GM23338 (cell line): ENCODE data around the gene ZNF446. TPM values are rescaled to one million over a fixed set of nuclear protein-coding genes. Genes with fewer than 3 reads are reported as not detected.

Experiments used
- ATAC-seq: fragments of 200-7000 bp; cut with Tn5 transposase; 3 replicates; pipeline ENCODE4 v1.9.1; 2020
- DNase-seq: peaks from one replicate; pipeline ENCODE4 v3.0.0-alpha.2; 2015; ENCODE audit warnings: low spot score
- H2AFZ ChIP-seq: fragments of 200-600 bp; sonication (generic); 2 replicates; pipeline ENCODE4 v1.8.0; 2016; ENCODE audit warnings: antibody characterized with exemption, mild to moderate bottlenecking, moderate library complexity
- H3F3A ChIP-seq: fragments of 200-600 bp; sonication (generic); replicated peaks from 2 replicates; pipeline ENCODE4 v1.8.0; 2017; ENCODE audit warnings: antibody characterized with exemption, mixed run types, low read depth
- H3K27ac ChIP-seq: fragments of 200-600 bp; sonication (generic); 2 replicates; pipeline ENCODE4 v1.6.1; 2016; ENCODE audit warnings: low read depth
- H3K27me3 ChIP-seq: fragments of 200-600 bp; sonication (generic); 2 replicates; pipeline ENCODE4 v1.8.0; 2016; ENCODE audit warnings: mild to moderate bottlenecking, mixed run types, moderate library complexity; ENCODE audit not compliant: insufficient read depth
- H3K36me3 ChIP-seq: fragments of 200-600 bp; sonication (generic); 2 replicates; pipeline ENCODE4 v1.8.0; 2016; ENCODE audit warnings: mild to moderate bottlenecking; ENCODE audit not compliant: insufficient read depth
- H3K4me1 ChIP-seq: fragments of 200-600 bp; sonication (generic); 2 replicates; pipeline ENCODE4 v1.8.0; 2016; ENCODE audit warnings: mild to moderate bottlenecking, moderate library complexity; ENCODE audit not compliant: insufficient read depth
- H3K4me2 ChIP-seq: fragments of 200-600 bp; sonication (generic); 2 replicates; pipeline ENCODE4 v1.7.1; 2017; ENCODE audit warnings: mixed run types
- H3K4me3 ChIP-seq: fragments of 200-600 bp; sonication (generic); 2 replicates; pipeline ENCODE4 v1.6.1; 2016; ENCODE audit warnings: mixed run types
- H3K79me2 ChIP-seq: fragments of 200-600 bp; sonication (generic); replicated peaks from 2 replicates; pipeline ENCODE4 v1.8.0; 2017; ENCODE audit warnings: mild to moderate bottlenecking; ENCODE audit not compliant: insufficient read depth
- H3K9me2 ChIP-seq: fragments of 200-600 bp; sonication (generic); 2 replicates; pipeline ENCODE4 v1.8.0; 2017; ENCODE audit not compliant: insufficient read depth
- H4K20me1 ChIP-seq: fragments of 200-600 bp; sonication (generic); replicated peaks from 2 replicates; pipeline ENCODE4 v1.8.0; 2017; ENCODE audit warnings: mild to moderate bottlenecking; ENCODE audit not compliant: insufficient read depth
- H3K27ac Mint-ChIP-seq: 2 replicates; pipeline ENCODE4 v1.8.0; 2020; ENCODE audit warnings: inconsistent platforms, mild to moderate bottlenecking, moderate library complexity, mixed read lengths
- H3K27me3 Mint-ChIP-seq: 3 replicates; pipeline ENCODE4 v1.8.0; 2022; ENCODE audit warnings: low read depth, mild to moderate bottlenecking, moderate library complexity, mixed read lengths, inconsistent platforms; ENCODE audit not compliant: insufficient read depth, poor library complexity
- H3K36me3 Mint-ChIP-seq: 3 replicates; pipeline ENCODE4 v1.8.0; 2021; ENCODE audit warnings: low read depth, mild to moderate bottlenecking, inconsistent platforms, moderate library complexity, mixed read lengths
- H3K4me1 Mint-ChIP-seq: 3 replicates; pipeline ENCODE4 v1.8.0; 2020; ENCODE audit warnings: mild to moderate bottlenecking, inconsistent platforms, mixed read lengths
- H3K4me3 Mint-ChIP-seq: 3 replicates; pipeline ENCODE4 v1.8.0; 2021; ENCODE audit warnings: moderate library complexity, mild to moderate bottlenecking, inconsistent platforms, mixed read lengths
- H3K9me3 Mint-ChIP-seq: 3 replicates; pipeline ENCODE4 v1.8.0; 2020; ENCODE audit warnings: moderate library complexity, mild to moderate bottlenecking, inconsistent platforms, mixed read lengths
- CREB1 ChIP-seq: fragments of 250-450 bp; sonication (Bioruptor Pico); IDR thresholded peaks from 2 replicates; pipeline ENCODE4 v1.5.0; 2020; ENCODE audit warnings: low read depth, mild to moderate bottlenecking, moderate library complexity
- EZH2 ChIP-seq: fragments of 200-600 bp; sonication (generic); IDR thresholded peaks from one replicate; pipeline ENCODE4 v1.8.0; 2017; ENCODE audit warnings: antibody characterized with exemption, mild to moderate bottlenecking, low read depth; ENCODE audit not compliant: unreplicated experiment
- EZH2phosphoT487 ChIP-seq: fragments of 200-600 bp; sonication (generic); IDR thresholded peaks from one replicate; pipeline ENCODE4 v1.8.1; 2018; ENCODE audit warnings: antibody characterized with exemption; ENCODE audit not compliant: unreplicated experiment
- JUNB ChIP-seq: IDR thresholded peaks from one replicate; pipeline ENCODE4 v1.6.1; 2016; ENCODE audit warnings: antibody characterized with exemption; ENCODE audit not compliant: unreplicated experiment
- NANOG ChIP-seq: IDR thresholded peaks from 2 replicates; pipeline ENCODE4 v1.6.1; 2016; ENCODE audit warnings: antibody characterized with exemption, borderline replicate concordance
- POLR2AphosphoS5 ChIP-seq: IDR thresholded peaks from 2 replicates; pipeline ENCODE4 v1.6.1; 2016; ENCODE audit warnings: antibody characterized with exemption, low read depth
- STAT1 ChIP-seq: IDR thresholded peaks from one replicate; pipeline ENCODE4 v1.6.1; 2016; ENCODE audit warnings: antibody characterized with exemption; ENCODE audit not compliant: unreplicated experiment
- ZNF114 ChIP-seq: fragments of 250-450 bp; sonication (Bioruptor Pico); IDR thresholded peaks from 2 replicates; pipeline ENCODE4 v1.5.0; 2020; ENCODE audit warnings: mild to moderate bottlenecking, moderate library complexity
- ZNF331 ChIP-seq: fragments of 250-450 bp; sonication (Bioruptor Pico); IDR thresholded peaks from 2 replicates; pipeline ENCODE4 v1.5.0; 2020; ENCODE audit warnings: low read depth, mild to moderate bottlenecking, moderate library complexity
- polyA plus RNA-seq: library from polyadenylated mRNA; unstranded; fragments of >200 nt; fragmentation: Nextera tagmentation; extraction: Ambion mirVana; gene quantifications from 2 replicates; pipeline ENCODE4 v1.2.1, GENCODE V29; 2016
- total RNA-seq: library from RNA; depleted of rRNA; stranded (reverse); fragments of >200 nt; shearing (Covaris generic); gene quantifications from 2 replicates; pipeline ENCODE4 v1.2.3, GENCODE V29; 2014
- TF ChIP-seq, protein P1 (sequence below), 2 experiments: fragments of 200-600 bp in 1 of 2; sonication (generic) in 1 of 2; conservative IDR thresholded peaks; 2 replicates each; pipeline versions ENCODE4 v1.5.1 to v1.6.1; 2016 to 2017; ENCODE audit warnings: antibody characterized with exemption in 2 of 2, low read depth in 2 of 2, mild to moderate bottlenecking in 2 of 2, moderate library complexity in 1 of 2
- TF ChIP-seq, protein P2 (sequence below): IDR thresholded peaks from 2 replicates; pipeline ENCODE4 v1.6.1; 2016; ENCODE audit warnings: antibody characterized with exemption

Gene ZNF446
- total and polyA plus RNA-seq, 2 experiments from 2014 or later, result 2.1 to 5.6 TPM

DNA sequence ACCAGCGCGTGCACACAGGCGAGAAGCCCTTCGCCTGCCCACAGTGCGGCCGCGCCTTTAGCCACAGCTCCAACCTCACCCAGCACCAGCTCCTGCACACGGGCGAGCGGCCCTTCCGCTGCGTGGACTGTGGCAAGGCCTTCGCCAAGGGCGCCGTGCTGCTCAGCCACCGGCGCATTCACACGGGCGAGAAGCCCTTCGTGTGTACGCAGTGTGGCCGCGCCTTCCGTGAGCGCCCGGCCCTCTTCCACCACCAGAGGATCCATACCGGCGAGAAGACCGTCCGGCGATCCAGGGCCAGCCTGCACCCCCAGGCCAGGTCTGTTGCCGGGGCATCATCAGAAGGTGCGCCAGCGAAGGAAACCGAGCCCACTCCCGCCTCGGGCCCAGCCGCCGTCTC is 4.4 kb upstream of the ZNF446 start:
- no peak overlapping the region for H3K27ac Mint-ChIP-seq
- ATAC-seq (no peak), DNase-seq (no peak)
- Histone ChIP-seq H3K4me3 (no peak overlapping the region), H3K9me2 (no peaks in the 10 kb centered on the region), H3K4me1 (peaks cover 4% of the 10 kb centered on the region; the same call in 1 of the 2 replicates), H2AFZ (no peak overlapping the region), H3K36me3 (no peaks in the 10 kb centered on the region), H3K27me3 (no peaks in the 10 kb centered on the region), H3K27ac (no peak overlapping the region), H3K4me2 (no peak overlapping the region), H3K79me2 (no peaks in the 10 kb centered on the region), H3F3A (peaks cover 13% of the 10 kb centered on the region), H4K20me1 (no peaks in the 10 kb centered on the region)
- no peak for TF ChIP-seq CREB1 (CRISPR knock-in tag)
- no peak for TF ChIP-seq STAT1
- TF ChIP-seq EZH2phosphoT487, result no peak
- no peak for TF ChIP-seq JUNB
- TF ChIP-seq ZNF331 (CRISPR knock-in tag), result no peak
- TF ChIP-seq NANOG, result no peak
- TF ChIP-seq, protein P1, sequence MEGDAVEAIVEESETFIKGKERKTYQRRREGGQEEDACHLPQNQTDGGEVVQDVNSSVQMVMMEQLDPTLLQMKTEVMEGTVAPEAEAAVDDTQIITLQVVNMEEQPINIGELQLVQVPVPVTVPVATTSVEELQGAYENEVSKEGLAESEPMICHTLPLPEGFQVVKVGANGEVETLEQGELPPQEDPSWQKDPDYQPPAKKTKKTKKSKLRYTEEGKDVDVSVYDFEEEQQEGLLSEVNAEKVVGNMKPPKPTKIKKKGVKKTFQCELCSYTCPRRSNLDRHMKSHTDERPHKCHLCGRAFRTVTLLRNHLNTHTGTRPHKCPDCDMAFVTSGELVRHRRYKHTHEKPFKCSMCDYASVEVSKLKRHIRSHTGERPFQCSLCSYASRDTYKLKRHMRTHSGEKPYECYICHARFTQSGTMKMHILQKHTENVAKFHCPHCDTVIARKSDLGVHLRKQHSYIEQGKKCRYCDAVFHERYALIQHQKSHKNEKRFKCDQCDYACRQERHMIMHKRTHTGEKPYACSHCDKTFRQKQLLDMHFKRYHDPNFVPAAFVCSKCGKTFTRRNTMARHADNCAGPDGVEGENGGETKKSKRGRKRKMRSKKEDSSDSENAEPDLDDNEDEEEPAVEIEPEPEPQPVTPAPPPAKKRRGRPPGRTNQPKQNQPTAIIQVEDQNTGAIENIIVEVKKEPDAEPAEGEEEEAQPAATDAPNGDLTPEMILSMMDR (conservative IDR thresholded peaks at IDR 0.05; ENCODE audit: low read depth in 2 of 2), result no peak
- no peak for TF ChIP-seq ZNF114
- TF ChIP-seq, protein P2, sequence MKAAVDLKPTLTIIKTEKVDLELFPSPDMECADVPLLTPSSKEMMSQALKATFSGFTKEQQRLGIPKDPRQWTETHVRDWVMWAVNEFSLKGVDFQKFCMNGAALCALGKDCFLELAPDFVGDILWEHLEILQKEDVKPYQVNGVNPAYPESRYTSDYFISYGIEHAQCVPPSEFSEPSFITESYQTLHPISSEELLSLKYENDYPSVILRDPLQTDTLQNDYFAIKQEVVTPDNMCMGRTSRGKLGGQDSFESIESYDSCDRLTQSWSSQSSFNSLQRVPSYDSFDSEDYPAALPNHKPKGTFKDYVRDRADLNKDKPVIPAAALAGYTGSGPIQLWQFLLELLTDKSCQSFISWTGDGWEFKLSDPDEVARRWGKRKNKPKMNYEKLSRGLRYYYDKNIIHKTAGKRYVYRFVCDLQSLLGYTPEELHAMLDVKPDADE, result no peak
- no peak for TF ChIP-seq POLR2AphosphoS5
- H3K4me1 Mint-ChIP-seq, result peaks cover 20% of the 10 kb centered on the region
- no peaks in the 10 kb centered on the region for H3K9me3 Mint-ChIP-seq
- H3K4me3 Mint-ChIP-seq, result no peak overlapping the region
- H3K36me3 Mint-ChIP-seq, result peaks cover 15% of the 10 kb centered on the region
- H3K27me3 Mint-ChIP-seq, result peaks cover 21% of the 10 kb centered on the region

DNA sequence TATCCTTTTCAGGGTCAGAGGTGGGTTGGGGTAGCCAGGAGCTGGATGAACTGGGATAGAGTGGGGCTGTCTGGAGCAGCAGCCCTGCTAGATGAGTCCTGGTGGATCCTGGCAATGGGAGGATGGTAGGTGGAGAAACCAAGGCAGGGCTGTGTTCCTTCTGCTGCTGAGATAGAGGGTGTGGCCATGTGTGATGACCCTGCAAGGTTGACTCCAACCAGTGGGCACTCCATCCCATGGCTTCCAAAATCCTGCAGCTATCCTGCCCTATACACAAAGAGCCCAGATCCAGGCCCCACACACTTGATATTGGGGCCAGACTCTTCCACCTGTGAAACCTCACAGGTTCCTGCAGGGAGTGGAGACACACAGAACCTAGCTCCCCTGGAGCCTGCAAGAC is 2.4 kb upstream of the ZNF446 start:
- no peak overlapping the region for H3K27ac Mint-ChIP-seq
- H3K4me2 ChIP-seq, result no peak overlapping the region
- peaks cover 4% of the 10 kb centered on the region; the same call in 1 of the 2 replicates for H3K4me1 ChIP-seq
- H4K20me1 ChIP-seq, result no peaks in the 10 kb centered on the region
- no peak for DNase-seq
- H2AFZ ChIP-seq, result no peak overlapping the region
- no peaks in the 10 kb centered on the region for H3K79me2 ChIP-seq
- no peaks in the 10 kb centered on the region for H3K9me3 Mint-ChIP-seq
- no peak for ATAC-seq
- peaks cover 11% of the 10 kb centered on the region for H3K4me1 Mint-ChIP-seq
- H3K36me3 Mint-ChIP-seq, result peaks cover 17% of the 10 kb centered on the region
- H3K27me3 Mint-ChIP-seq, result peaks cover 26% of the 10 kb centered on the region
- no peak overlapping the region for H3K4me3 ChIP-seq
- H3K4me3 Mint-ChIP-seq, result no peak overlapping the region; the same call in 2 of the 3 replicates
- H3K36me3 ChIP-seq, result no peaks in the 10 kb centered on the region
- H3K27ac ChIP-seq, result no peak overlapping the region
- H3K9me2 ChIP-seq, result no peaks in the 10 kb centered on the region
- H3F3A ChIP-seq, result peaks cover 13% of the 10 kb centered on the region
- no peaks in the 10 kb centered on the region for H3K27me3 ChIP-seq
- TF ChIP-seq NANOG, result no peak
- TF ChIP-seq EZH2, result no peak
- TF ChIP-seq, protein P1 (conservative IDR thresholded peaks at IDR 0.05; ENCODE audit: low read depth in 2 of 2), result no peak
- TF ChIP-seq STAT1, result no peak
- no peak for TF ChIP-seq ZNF331 (CRISPR knock-in tag)
